Neuron (in vitro differentiated cells): ENCODE results near the gene SYNE1.

Experiments
- H2AFZ ChIP-seq: one replicate; pipeline ENCODE4 v1.6.1; 2013; ENCODE audit warnings: low read depth, mild to moderate bottlenecking, inconsistent platforms, low read length, moderate library complexity
- H3K27me3 ChIP-seq: one replicate; pipeline ENCODE4 v1.6.1; 2013; ENCODE audit warnings: low read length; ENCODE audit not compliant: insufficient read depth
- H3K36me3 ChIP-seq: one replicate; pipeline ENCODE4 v1.6.1; 2013; ENCODE audit warnings: low read length; ENCODE audit not compliant: insufficient read depth
- H3K4me1 ChIP-seq: one replicate; pipeline ENCODE4 v1.6.1; 2013; ENCODE audit warnings: low read length; ENCODE audit not compliant: insufficient read depth
- H3K4me3 ChIP-seq: 2 replicates; pipeline ENCODE4 v1.5.1; 2013; ENCODE audit warnings: mild to moderate bottlenecking, low read length, moderate library complexity
- H3K9me3 ChIP-seq: one replicate; pipeline ENCODE4 v1.6.1; 2013; ENCODE audit warnings: low read length

The SYNE1 gene

GRCh38 chr6:152296648-152297376 is 340.4 kb downstream of the SYNE1 start:
- Histone ChIP-seq H3K27me3 (no peaks in the 10 kb centered on the region), H3K9me3 (no peaks in the 10 kb centered on the region), H3K4me3 (no peak overlapping the region), H2AFZ (no peak overlapping the region), H3K36me3 (peaks cover 13% of the 10 kb centered on the region), H3K4me1 (no peaks in the 10 kb centered on the region)

- no peaks in the 10 kb centered on the region for H3K4me1 ChIP-seq
- no peaks in the 10 kb centered on the region for H3K9me3 ChIP-seq
- H3K4me3 ChIP-seq = no peak overlapping the region
- H3K27me3 ChIP-seq = no peaks in the 10 kb centered on the region
- peaks cover 13% of the 10 kb centered on the region for H3K36me3 ChIP-seq
- H2AFZ ChIP-seq = no peak overlapping the region
Measured at GRCh38 chr6:152295920-152296319, 341.2 kb downstream of the SYNE1 start.

- no peaks in the 10 kb centered on the region for H3K4me1 ChIP-seq
- peaks cover 13% of the 10 kb centered on the region for H3K36me3 ChIP-seq
- H3K4me3 ChIP-seq = no peak overlapping the region
- H3K27me3 ChIP-seq = no peaks in the 10 kb centered on the region
- H3K9me3 ChIP-seq = no peaks in the 10 kb centered on the region
- H2AFZ ChIP-seq = no peak overlapping the region
Measured at GRCh38 chr6:152295346-152295745, 341.8 kb downstream of the SYNE1 start.

GRCh38 chr6:152293404-152293803 is 343.8 kb downstream of the SYNE1 start:
- H3K36me3 ChIP-seq = peaks cover 13% of the 10 kb centered on the region
- no peaks in the 10 kb centered on the region for H3K4me1 ChIP-seq
- H2AFZ ChIP-seq = no peak overlapping the region
- H3K9me3 ChIP-seq = no peaks in the 10 kb centered on the region
- H3K4me3 ChIP-seq = no peak overlapping the region
- no peaks in the 10 kb centered on the region for H3K27me3 ChIP-seq

- H3K4me3 ChIP-seq = no peak overlapping the region
- H3K4me1 ChIP-seq = no peaks in the 10 kb centered on the region
- no peaks in the 10 kb centered on the region for H3K9me3 ChIP-seq
- peaks cover 13% of the 10 kb centered on the region for H3K36me3 ChIP-seq
- no peaks in the 10 kb centered on the region for H3K27me3 ChIP-seq
- no peak overlapping the region for H2AFZ ChIP-seq
Measured at GRCh38 chr6:152292555-152292954, 344.6 kb downstream of the SYNE1 start.

- Histone ChIP-seq H3K4me3 (no peak overlapping the region), H3K36me3 (peaks cover 13% of the 10 kb centered on the region), H3K27me3 (no peaks in the 10 kb centered on the region), H2AFZ (no peak overlapping the region), H3K9me3 (no peaks in the 10 kb centered on the region), H3K4me1 (no peaks in the 10 kb centered on the region)
Measured at GRCh38 chr6:152290693-152291092, 346.5 kb downstream of the SYNE1 start.

GRCh38 chr6:152277826-152278329 is 359.3 kb downstream of the SYNE1 start:
- Histone ChIP-seq H3K27me3 (no peaks in the 10 kb centered on the region), H2AFZ (no peak overlapping the region), H3K4me1 (no peaks in the 10 kb centered on the region), H3K4me3 (no peak overlapping the region), H3K9me3 (no peaks in the 10 kb centered on the region), H3K36me3 (peaks cover 5% of the 10 kb centered on the region)

- no peak overlapping the region for H2AFZ ChIP-seq
- no peak overlapping the region for H3K4me3 ChIP-seq
Measured at GRCh38 chr6:152273638-152274037, 363.5 kb downstream of the SYNE1 start.

GRCh38 chr6:152273002-152273401 is 364.2 kb downstream of the SYNE1 start:
- Histone ChIP-seq H3K36me3 (peaks cover 3% of the 10 kb centered on the region), H3K4me3 (no peak overlapping the region), H3K9me3 (no peaks in the 10 kb centered on the region), H3K27me3 (no peaks in the 10 kb centered on the region), H2AFZ (no peak overlapping the region), H3K4me1 (no peaks in the 10 kb centered on the region)

More at GRCh38 chr6:152273638-152274037, 363.5 kb downstream of the SYNE1 start:
- Histone ChIP-seq H3K27me3 (no peaks in the 10 kb centered on the region), H3K4me1 (no peaks in the 10 kb centered on the region), H3K9me3 (no peaks in the 10 kb centered on the region), H3K36me3 (peaks cover 3% of the 10 kb centered on the region)

- Histone ChIP-seq H3K9me3 (no peaks in the 10 kb centered on the region), H2AFZ (no peak overlapping the region), H3K27me3 (no peaks in the 10 kb centered on the region), H3K36me3 (no peaks in the 10 kb centered on the region), H3K4me3 (no peak overlapping the region), H3K4me1 (no peaks in the 10 kb centered on the region)
Measured at GRCh38 chr6:152272486-152272885, 364.7 kb downstream of the SYNE1 start.

- no peak overlapping the region for H3K4me3 ChIP-seq
- H3K9me3 ChIP-seq = no peaks in the 10 kb centered on the region
- no peak overlapping the region for H2AFZ ChIP-seq
- H3K27me3 ChIP-seq = no peaks in the 10 kb centered on the region
- no peaks in the 10 kb centered on the region for H3K36me3 ChIP-seq
- no peaks in the 10 kb centered on the region for H3K4me1 ChIP-seq
Measured at GRCh38 chr6:152271776-152272464, 365.2 kb downstream of the SYNE1 start.

GRCh38 chr6:152270301-152270925 is 366.7 kb downstream of the SYNE1 start:
- H3K4me3 ChIP-seq = no peak overlapping the region
- no peak overlapping the region for H2AFZ ChIP-seq
- H3K36me3 ChIP-seq = no peaks in the 10 kb centered on the region
- no peaks in the 10 kb centered on the region for H3K9me3 ChIP-seq
- H3K27me3 ChIP-seq = no peaks in the 10 kb centered on the region
- no peaks in the 10 kb centered on the region for H3K4me1 ChIP-seq

GRCh38 chr6:152268846-152269442 is 368.2 kb downstream of the SYNE1 start:
- no peaks in the 10 kb centered on the region for H3K4me1 ChIP-seq

More at GRCh38 chr6:152268846-152269442, 368.2 kb downstream of the SYNE1 start:
- Histone ChIP-seq H3K4me3 (no peak overlapping the region), H3K9me3 (no peaks in the 10 kb centered on the region), H3K27me3 (no peaks in the 10 kb centered on the region), H3K36me3 (no peaks in the 10 kb centered on the region), H2AFZ (no peak overlapping the region)
